Fibroblast of peridontal ligament (primary cell): ENCODE data around the gene TBC1D2B.

ENCODE experiments used
- DNase-seq: peaks from one replicate; pipeline ENCODE4 v3.0.0-alpha.2; 2010; ENCODE audit errors: extremely low read depth

Gene TBC1D2B

GRCh38 chr15:78077053-78077870 lies at the start of gene TBC1D2B:
TSS of gene TBC1D2B (minus strand) at chr15:78077711. CDS start at chr15:78077652, 59 bp downstream.
- DNase-seq = peak; percentile 47

GRCh38 chr15:78125267-78125666 lies 47.8 kb upstream of the TBC1D2B start:
- no peak for DNase-seq

DNA sequence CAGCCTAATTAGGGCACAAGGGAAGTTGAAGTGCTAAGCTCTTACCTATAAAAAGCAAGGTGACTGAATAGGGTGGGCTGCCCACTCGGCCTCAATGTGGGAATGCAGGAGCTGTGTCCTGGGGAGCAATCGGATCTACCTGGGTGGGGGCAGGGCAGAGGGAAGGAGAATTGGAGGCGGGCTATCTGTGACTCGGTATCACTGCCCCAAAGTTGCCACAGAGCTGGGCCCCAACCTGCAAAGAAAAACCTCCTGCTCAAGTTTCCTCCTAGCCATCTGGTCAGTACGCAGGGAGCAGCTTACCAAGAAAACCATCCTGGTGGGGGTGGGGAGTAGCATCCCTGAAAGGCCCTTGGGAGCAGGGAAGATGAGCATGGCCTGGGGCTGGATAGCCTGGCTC lies 43.0 kb upstream of the TBC1D2B start:
- DNase-seq = no peak

DNA sequence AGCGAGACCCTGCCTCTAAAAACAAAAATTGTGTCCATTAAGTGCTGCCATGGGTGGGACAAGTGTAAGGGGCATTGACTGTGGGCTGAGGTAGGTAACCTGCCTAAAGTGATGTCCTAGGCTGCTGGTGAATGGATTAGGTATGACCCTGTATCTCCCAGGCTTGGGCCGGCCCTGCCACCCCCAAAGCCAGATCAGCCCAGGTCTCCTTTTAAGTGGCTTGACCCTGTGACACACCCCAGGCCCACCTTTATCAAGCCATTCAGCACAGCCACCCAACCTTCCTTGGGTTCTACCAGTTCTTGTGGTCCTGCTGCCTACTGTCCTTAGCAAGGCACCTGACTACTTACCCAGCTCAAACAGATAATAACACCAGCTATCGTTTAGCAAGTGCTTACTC lies 35.0 kb upstream of the TBC1D2B start:
- no peak for DNase-seq

GRCh38 chr15:78111788-78112187 lies 34.3 kb upstream of the TBC1D2B start:
- no peak for DNase-seq

DNA sequence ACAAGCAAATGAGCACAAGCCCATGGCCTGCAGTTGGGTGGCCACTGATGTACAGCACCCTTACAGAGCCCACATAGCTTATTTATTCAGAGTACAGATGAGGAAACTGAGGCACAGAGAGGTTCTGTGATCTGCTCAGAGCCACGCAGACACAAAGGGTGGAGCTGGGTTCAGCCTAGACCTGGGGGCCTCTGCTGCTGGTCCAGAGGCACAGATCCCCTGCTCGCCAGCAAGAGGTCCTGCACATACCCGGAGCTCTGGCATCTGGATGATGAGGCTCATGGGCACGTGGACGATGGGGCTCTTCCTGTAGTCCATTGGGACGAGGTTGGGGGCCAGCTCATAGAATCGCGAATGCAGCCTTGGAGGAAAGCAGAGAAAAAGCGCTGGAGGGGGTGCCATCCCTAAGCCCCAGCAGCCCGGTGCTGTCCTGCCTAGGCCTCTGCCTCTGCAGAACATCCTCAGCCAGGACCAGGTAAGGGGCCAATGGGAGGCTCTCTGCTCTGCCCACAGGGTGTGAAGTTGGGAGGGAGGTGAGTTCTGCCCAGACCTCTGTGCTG lies 33.5 kb upstream of the TBC1D2B start:
- no peak for DNase-seq

DNA sequence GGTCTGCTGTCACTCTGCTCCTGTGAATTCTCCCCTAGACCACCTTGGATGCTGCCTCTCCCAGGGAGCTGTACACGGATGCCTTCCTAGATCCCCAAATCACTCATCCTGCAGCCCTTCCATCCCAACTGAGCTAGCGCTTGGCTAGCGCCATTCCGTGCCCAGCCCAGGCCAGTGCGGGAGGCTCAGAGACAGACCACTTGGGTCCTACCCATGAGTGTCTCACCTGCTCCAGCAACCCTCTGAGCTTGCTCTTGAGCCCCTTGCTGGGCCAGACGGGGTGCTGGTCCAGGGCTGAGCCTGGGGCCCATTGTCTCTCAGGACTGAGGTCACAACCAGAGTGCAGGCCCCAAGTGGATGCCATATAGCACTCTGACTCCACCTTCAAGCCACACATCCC lies 32.6 kb upstream of the TBC1D2B start:
- DNase-seq = no peak

DNA sequence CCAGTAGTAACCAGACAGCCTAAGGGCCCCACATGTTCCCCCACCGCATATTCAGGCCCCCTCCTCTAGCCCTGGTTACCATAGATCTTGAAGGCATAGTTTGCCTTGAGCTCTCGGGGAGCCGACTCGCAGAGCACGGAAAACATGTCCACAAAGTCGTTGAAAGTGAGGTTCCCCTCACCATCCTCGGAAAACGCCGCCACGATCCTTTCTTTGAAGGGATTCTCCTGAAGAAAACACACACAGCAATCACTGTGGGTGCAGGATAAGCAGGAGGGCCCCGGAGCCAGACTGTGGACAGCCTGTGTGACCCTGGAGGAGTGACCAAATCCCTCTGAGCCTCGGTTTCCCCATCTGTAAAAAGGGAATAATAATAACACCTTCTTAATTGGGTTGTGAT lies 31.6 kb upstream of the TBC1D2B start:
- no peak for DNase-seq

DNA sequence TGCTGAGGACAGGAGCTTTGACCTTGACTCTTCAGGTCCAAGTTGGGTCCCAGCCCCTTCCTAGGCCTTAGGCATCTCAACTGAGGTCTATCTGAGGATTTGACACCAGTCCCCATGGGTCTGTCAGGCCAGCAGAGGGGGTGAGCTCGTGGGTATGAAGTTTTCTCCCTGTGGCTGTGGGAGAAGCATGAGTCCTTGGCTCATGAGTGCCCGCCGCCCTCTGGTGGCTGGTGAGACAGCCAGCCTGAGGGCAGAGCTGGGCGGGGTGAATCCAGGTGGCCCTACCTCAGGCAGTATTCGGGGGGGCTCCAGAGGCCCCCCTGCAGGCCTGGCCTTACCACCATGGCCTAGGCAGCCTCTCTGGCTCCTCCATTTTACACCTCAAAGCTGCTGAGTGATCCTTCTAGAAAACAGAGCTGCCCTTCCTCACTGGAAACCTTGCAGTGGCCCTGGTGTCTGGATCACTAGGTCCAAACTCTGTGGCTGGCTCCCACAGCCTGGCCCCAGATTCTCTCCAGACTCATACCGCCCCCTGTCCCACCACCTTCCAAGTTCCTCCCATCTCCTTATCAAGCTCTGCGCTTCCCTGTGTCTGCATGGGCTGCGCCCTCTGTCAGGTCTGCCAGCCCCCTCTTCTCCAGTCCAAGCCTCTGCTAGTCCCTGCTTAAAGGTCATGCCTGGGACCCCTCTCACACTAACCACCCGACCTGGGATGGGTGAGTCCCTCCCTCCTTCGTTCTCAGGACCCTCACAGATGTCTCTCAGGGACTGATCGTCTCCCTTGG lies 31.0 kb upstream of the TBC1D2B start:
- peak; percentile 85 for DNase-seq

- no peak for DNase-seq
Observed at GRCh38 chr15:78107471-78107870, 30.0 kb upstream of the TBC1D2B start.

DNA sequence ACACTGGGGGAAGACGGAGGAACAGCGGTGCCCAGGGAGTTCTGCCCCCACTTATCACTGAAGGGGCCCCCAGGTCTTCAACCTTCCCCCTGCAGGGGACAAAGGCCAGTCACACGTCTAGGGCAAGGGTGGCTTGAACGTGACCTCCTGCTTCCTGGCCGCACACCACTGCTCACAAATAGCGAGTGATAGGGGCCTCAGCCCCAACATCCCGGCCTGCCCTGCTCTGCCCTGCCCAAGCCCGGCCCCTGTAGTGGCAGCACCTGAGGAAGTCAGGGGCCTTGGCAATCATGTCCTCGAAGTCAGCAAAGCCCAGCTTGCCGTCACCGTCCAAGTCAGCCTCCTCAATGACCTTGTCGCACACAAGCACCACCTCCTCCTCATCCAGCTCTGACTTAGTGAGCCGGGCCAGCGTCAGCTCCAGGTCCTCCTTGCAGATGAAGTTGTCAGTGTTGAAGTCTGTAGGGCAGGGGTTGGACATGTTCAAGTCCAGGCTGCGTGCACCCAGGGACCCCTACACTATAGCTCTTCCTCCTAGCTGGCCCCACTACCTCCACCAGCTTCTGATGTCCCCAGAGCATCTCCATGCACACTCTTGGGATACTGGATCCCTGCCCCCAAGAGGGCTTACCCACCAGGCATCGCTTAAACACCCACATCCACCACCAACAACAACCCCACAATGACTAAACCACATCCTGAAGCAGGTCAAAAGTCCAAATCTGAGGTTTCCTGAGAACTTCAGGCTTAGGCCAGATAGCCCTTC lies 28.1 kb upstream of the TBC1D2B start:
- no peak for DNase-seq

DNA sequence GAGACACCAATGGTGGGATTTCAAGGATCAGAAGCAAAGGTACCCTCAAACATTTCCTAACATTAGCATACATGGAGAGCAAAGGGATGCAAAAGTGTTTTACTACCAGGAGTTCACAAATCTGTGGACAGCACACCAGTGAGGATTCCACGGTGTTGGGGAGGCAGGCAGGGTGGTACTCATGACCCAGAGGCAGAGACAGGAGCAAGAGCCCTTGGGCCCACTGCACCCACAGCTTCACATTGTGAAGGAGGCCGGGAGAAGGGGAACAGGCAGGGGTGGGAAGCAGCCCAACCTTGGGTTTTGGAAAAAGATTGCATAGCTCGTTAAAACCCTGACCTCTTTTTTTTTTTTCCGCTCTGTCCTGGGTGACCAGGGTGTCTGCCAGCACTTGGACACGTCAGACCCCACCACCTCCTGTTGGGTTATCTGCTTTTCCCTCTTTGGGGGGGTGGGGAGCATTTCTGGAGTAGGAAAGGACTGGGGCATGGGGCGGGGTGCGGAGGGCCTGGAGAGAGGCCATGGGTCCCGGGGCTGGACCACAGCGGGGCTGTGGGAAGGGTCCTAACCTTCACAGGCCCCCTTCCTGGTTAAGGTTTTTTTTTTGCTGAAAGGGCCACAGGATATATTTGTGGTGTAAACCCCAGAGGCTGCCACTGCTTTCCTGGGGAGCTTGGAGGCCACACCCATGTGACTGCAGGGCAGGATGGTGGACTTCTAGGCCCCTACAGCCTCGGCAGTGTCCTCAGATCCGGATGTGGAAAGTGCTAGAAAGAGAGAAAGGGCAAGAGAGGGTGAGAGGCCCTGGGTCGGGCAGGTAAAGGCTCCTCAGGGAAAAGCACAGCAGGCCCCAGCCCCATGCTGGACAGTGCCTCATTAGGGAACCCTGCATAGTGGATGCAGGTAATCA lies 27.3 kb upstream of the TBC1D2B start:
- DNase-seq = no peak

DNA sequence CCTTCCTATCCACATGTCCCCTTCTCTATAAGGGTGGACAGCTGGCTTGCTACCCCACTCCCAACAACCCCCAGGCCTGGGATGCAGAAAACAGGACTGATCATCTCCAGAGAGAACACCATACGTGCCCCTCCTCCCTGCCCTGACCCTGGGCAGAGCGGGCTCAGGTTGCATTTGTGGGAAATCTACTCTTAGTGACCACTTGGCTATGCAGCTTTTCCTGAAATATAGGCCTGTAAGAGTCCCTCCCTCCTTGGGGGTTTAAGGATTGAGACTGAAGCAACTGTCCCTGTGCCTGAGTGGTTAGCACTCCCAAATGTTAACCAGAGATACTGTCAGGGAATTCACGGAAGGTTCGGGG lies 26.6 kb upstream of the TBC1D2B start:
- DNase-seq = no peak

- DNase-seq = no peak
Observed at GRCh38 chr15:78103406-78104118, 26.1 kb upstream of the TBC1D2B start.

- no peak for DNase-seq
Observed at GRCh38 chr15:78102741-78103140, 25.2 kb upstream of the TBC1D2B start.

- no peak for DNase-seq
Observed at GRCh38 chr15:78102211-78102610, 24.7 kb upstream of the TBC1D2B start.

- no peak for DNase-seq
Observed at GRCh38 chr15:78101423-78102105, 24.1 kb upstream of the TBC1D2B start.

DNA sequence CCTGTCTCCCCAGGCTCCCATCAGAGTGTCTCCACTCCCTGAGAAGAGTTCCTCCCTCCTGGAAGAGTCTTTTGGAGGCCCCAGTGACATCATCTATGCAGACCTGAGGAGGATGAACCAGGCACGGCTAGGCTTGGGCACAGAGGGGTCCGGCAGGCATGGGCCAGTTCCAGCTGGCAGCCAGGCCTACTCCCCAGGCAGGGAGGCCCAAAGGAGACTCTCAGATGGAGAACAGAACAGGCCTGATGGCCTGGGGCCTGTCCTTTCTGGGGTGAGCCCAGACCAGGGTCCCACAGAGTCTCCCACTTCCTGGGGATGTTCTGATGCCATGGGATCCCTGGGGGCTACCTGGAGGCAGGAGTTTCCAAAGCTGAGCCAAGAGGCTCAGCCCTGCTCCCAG lies 23.4 kb upstream of the TBC1D2B start:
- no peak for DNase-seq

GRCh38 chr15:78098131-78098755 lies 20.7 kb upstream of the TBC1D2B start:
- DNase-seq = no peak
